ENCODE results near the gene LSMEM2. TPM values are rescaled to one million over a fixed set of nuclear protein-coding genes. Genes with fewer than 3 reads are reported as not detected.

Gene LSMEM2
- total and polyA plus RNA-seq, 12 donors: 1.9 to 45.2 (median 31.7) TPM

- Histone ChIP-seq H3K9me3 (no peaks in the 10 kb centered on the region), H3K4me1 (peaks cover 19 to 72% (median 55%) of the 10 kb centered on the region in 9 donors), H3K36me3 (peaks cover 0 to 58% (median 33%) of the 10 kb centered on the region in 9 donors), H3K4me3 (peak overlapping the region in 9 of 10 donors; percentile 57 to 88 (median 81)), H3K27ac (peak overlapping the region in 9 of 10 donors; percentile 21 to 99 (median 97)), H3K27me3 (no peaks in the 10 kb centered on the region)
- TF ChIP-seq, protein P1, sequence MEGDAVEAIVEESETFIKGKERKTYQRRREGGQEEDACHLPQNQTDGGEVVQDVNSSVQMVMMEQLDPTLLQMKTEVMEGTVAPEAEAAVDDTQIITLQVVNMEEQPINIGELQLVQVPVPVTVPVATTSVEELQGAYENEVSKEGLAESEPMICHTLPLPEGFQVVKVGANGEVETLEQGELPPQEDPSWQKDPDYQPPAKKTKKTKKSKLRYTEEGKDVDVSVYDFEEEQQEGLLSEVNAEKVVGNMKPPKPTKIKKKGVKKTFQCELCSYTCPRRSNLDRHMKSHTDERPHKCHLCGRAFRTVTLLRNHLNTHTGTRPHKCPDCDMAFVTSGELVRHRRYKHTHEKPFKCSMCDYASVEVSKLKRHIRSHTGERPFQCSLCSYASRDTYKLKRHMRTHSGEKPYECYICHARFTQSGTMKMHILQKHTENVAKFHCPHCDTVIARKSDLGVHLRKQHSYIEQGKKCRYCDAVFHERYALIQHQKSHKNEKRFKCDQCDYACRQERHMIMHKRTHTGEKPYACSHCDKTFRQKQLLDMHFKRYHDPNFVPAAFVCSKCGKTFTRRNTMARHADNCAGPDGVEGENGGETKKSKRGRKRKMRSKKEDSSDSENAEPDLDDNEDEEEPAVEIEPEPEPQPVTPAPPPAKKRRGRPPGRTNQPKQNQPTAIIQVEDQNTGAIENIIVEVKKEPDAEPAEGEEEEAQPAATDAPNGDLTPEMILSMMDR (IDR thresholded peaks at IDR 0.05): no peak
- DNase-seq (no peak), ATAC-seq (no peak)
- 73 to 85% methylated on average over 10 of the region's 10 CpGs for WGBS, 2 donors
- intact Hi-C loops (cut with DNase I): no loop called here
These were observed 39.7 kb downstream of the LSMEM2 start for GRCh38 chr3:50318615-50319014.

DNA sequence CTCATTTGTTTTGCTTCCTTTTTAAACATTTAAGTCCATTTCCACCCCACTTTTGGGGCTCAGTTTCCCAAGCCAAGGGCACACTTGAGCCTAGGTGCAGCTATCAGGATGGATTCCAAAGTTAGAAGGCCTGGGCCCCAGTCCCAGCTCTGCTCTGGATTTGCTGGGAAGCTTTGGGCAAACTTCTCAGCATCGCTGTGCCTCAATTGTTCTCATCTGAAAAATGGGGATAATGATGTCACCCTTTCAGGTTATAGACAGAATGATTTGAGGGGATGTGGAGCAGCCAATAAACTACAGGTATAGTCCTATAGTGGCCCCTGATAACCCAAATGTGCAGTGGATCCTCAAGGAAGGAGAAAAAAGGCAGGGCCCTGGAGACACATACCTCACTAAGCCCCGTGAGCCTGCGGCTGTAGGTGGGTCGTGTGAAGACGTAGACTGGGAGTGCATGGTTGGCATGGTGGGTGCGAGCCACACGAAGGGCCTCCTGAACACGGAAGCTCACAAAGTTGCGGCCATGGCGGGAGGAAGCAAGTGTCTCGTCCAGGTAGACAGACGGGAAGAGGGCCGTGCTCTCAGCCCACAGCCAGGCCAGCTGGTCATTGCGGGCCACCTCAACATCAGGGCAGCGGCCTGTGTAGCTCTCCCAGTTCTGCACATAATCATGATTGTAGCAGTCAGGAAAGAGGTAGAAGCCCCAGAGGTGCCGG is 40.5 kb downstream of the LSMEM2 start:
- Histone ChIP-seq H3K4me3 (peak overlapping the region in 9 of 10 donors; percentile 57 to 88 (median 81)), H3K36me3 (peaks cover 0 to 58% (median 33%) of the 10 kb centered on the region in 9 donors), H3K27ac (peak overlapping the region; percentile 61 to 99 (median 97)), H3K4me1 (peaks cover 24 to 77% (median 61%) of the 10 kb centered on the region in 9 donors), H3K9me3 (no peaks in the 10 kb centered on the region), H3K27me3 (no peaks in the 10 kb centered on the region)
- ATAC-seq (no peak), DNase-seq (no peak)
- WGBS, 2 donors: 69 to 79% methylated on average over 16 of the region's 16 CpGs
- TF ChIP-seq, protein P1 (IDR thresholded peaks at IDR 0.05): no peak
- intact Hi-C loops (cut with DNase I): no loop called here

GRCh38 chr3:50319894-50320625 is 41.2 kb downstream of the LSMEM2 start:
- DNase-seq: no peak
- no peaks in the 10 kb centered on the region for H3K9me3 ChIP-seq
- peaks cover 0 to 57% (median 33%) of the 10 kb centered on the region in 9 donors for H3K36me3 ChIP-seq
- no peaks in the 10 kb centered on the region for H3K27me3 ChIP-seq
- no peak for ATAC-seq
- peak overlapping the region; percentile 91 to 99 (median 97) for H3K27ac ChIP-seq
- peaks cover 29 to 81% (median 68%) of the 10 kb centered on the region in 9 donors for H3K4me1 ChIP-seq
- intact Hi-C loops (cut with DNase I): loop anchor here in 4 of 10 donors (2.0 to 10.0 kb wide), 5 partner anchors 19 to 83 kb away; partner anchors contain the start of genes GNAI2 (in 1 of the 4) and SEMA3B (in 1 of the 4)
- TF ChIP-seq, protein P1 (IDR thresholded peaks at IDR 0.05): peak in 2 of 9 donors; percentile 6 to 22
- 67 to 71% methylated on average over 29 of the region's 29 CpGs for WGBS, 2 donors
- H3K4me3 ChIP-seq: peak overlapping the region; percentile 57 to 88 (median 80)

- intact Hi-C loops (cut with DNase I): loop anchor here in 5 of 10 donors (1.0 to 10.0 kb wide), 6 partner anchors 18 to 84 kb away; partner anchors contain the start of genes GNAI2 (in 1 of the 5), HYAL1 (in 1 of the 5) and SEMA3B (in 1 of the 5)
These were observed 42.0 kb downstream of the LSMEM2 start for GRCh38 chr3:50320853-50321335.

More at GRCh38 chr3:50320853-50321335, 42.0 kb downstream of the LSMEM2 start:
- TF ChIP-seq, protein P1 (IDR thresholded peaks at IDR 0.05): no peak
- WGBS, 2 donors: 0 to 1% methylated on average over 37 to 45 of the region's 45 CpGs
- H3K4me3 ChIP-seq: peak overlapping the region; percentile 57 to 88 (median 80)
- H3K27me3 ChIP-seq: no peaks in the 10 kb centered on the region
- DNase-seq (peak; percentile 82 to 83), ATAC-seq (peak; percentile 27 to 69 (median 44))
- peak overlapping the region; percentile 91 to 99 (median 97) for H3K27ac ChIP-seq
- peaks cover 0 to 57% (median 37%) of the 10 kb centered on the region in 9 donors for H3K36me3 ChIP-seq
- peaks cover 29 to 88% (median 71%) of the 10 kb centered on the region in 9 donors for H3K4me1 ChIP-seq
- no peaks in the 10 kb centered on the region for H3K9me3 ChIP-seq

Measured in heart right ventricle (tissue), 16 donors.